ENCODE results near the gene FSCN2.
A peak's percentile ranks its signal among the peaks of the same experiment; 100 is the strongest.

The FSCN2 gene

DNA sequence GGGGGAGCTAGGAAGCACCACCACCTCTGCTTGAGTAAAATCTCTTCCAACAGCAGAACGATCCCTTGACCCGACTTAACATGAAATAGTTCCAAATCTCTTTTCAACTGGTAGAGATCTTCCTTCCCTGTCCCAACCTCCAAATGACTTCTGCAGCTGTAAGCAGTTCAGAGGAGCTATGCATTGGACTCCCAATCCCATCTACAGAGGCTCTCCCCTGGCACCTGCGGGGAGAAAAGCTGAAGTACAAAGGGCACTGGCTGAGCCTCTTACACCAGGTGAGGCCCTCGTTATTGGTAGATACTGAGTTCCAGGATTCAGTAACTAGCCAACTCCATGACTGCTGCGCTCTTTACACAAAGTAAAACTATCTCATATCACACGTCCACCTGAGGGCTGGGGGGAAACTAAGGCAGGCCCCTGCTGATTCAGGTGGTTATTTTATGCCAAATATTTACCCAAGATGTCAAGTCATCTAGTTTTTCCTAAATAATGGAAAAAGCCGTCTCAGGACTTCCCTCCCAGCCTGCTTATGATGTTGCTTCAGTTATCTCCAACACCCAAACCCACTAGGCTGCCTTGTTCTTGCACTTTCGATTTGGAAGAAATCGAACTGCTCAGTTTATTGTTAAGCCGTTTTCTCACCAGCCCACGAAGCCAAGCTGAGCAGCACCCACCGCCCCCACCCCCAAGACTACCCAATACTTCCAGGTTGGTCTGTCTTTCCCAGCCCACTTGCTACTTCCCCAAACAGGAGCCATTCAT lies 18.8 kb upstream of the FSCN2 start:
- no peaks in the 10 kb centered on the region for H3K9me3 ChIP-seq (ENCODE audit: control insufficient read depth, insufficient read depth, low read length)
- H3K36me3 ChIP-seq (ENCODE audit: control insufficient read depth, insufficient read depth, low read length) = peaks cover 35% of the 10 kb centered on the region
- no peaks in the 10 kb centered on the region for H3K27me3 ChIP-seq (ENCODE audit: control insufficient read depth, insufficient read depth, low read length)
- no peaks in the 10 kb centered on the region for H3K4me1 ChIP-seq (ENCODE audit: control insufficient read depth, insufficient read depth, low read length)
- peak overlapping the region; percentile 98 for H3K9ac ChIP-seq (ENCODE audit: low read depth, low read length)
- peak overlapping the region; percentile 97 for H3K4me3 ChIP-seq (ENCODE audit: low read depth, low read length)
- peak overlapping the region; percentile 90 for H3K27ac ChIP-seq (ENCODE audit: low read depth, low read length)

- peak overlapping the region; percentile 90 for H3K27ac ChIP-seq (ENCODE audit: low read depth, low read length)
- H3K9me3 ChIP-seq (ENCODE audit: control insufficient read depth, insufficient read depth, low read length) = no peaks in the 10 kb centered on the region
- no peaks in the 10 kb centered on the region for H3K27me3 ChIP-seq (ENCODE audit: control insufficient read depth, insufficient read depth, low read length)
- H3K4me3 ChIP-seq (ENCODE audit: low read depth, low read length) = peak overlapping the region; percentile 97
- H3K9ac ChIP-seq (ENCODE audit: low read depth, low read length) = peak overlapping the region; percentile 98
- H3K36me3 ChIP-seq (ENCODE audit: control insufficient read depth, insufficient read depth, low read length) = peaks cover 35% of the 10 kb centered on the region
- H3K4me1 ChIP-seq (ENCODE audit: control insufficient read depth, insufficient read depth, low read length) = no peaks in the 10 kb centered on the region
Measured at GRCh38 chr17:81509972-81510784, 18.0 kb upstream of the FSCN2 start.

- Histone ChIP-seq H3K4me1 (ENCODE audit: control insufficient read depth, insufficient read depth, low read length) (peaks cover 3% of the 10 kb centered on the region), H3K9ac (ENCODE audit: low read depth, low read length) (peak overlapping the region; percentile 98), H3K27me3 (ENCODE audit: control insufficient read depth, insufficient read depth, low read length) (no peaks in the 10 kb centered on the region), H3K36me3 (ENCODE audit: control insufficient read depth, insufficient read depth, low read length) (peaks cover 35% of the 10 kb centered on the region), H3K9me3 (ENCODE audit: control insufficient read depth, insufficient read depth, low read length) (no peaks in the 10 kb centered on the region), H3K4me3 (ENCODE audit: low read depth, low read length) (peak overlapping the region; percentile 97), H3K27ac (ENCODE audit: low read depth, low read length) (peak overlapping the region; percentile 90)
Measured at GRCh38 chr17:81510785-81511553, 17.2 kb upstream of the FSCN2 start.

DNA sequence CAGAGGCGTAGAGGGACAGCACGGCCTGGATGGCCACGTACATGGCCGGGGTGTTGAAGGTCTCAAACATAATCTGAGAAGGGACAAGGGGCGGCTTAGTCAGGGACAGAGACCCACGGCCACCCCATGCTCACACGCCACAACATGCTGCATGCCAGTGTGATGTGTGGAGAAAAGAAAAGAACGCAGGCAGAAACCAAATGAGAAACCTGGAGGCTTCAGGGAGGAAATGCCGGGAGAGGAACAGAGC lies 16.7 kb upstream of the FSCN2 start:
- peak overlapping the region; percentile 90 for H3K27ac ChIP-seq (ENCODE audit: low read depth, low read length)
- no peaks in the 10 kb centered on the region for H3K27me3 ChIP-seq (ENCODE audit: control insufficient read depth, insufficient read depth, low read length)
- no peaks in the 10 kb centered on the region for H3K9me3 ChIP-seq (ENCODE audit: control insufficient read depth, insufficient read depth, low read length)
- peak overlapping the region; percentile 98 for H3K9ac ChIP-seq (ENCODE audit: low read depth, low read length)
- peak overlapping the region; percentile 97 for H3K4me3 ChIP-seq (ENCODE audit: low read depth, low read length)
- H3K36me3 ChIP-seq (ENCODE audit: control insufficient read depth, insufficient read depth, low read length) = peaks cover 35% of the 10 kb centered on the region
- H3K4me1 ChIP-seq (ENCODE audit: control insufficient read depth, insufficient read depth, low read length) = peaks cover 8% of the 10 kb centered on the region

- H3K9ac ChIP-seq (ENCODE audit: low read depth, low read length) = peak overlapping the region; percentile 98
- no peaks in the 10 kb centered on the region for H3K9me3 ChIP-seq (ENCODE audit: control insufficient read depth, insufficient read depth, low read length)
- peak overlapping the region; percentile 90 for H3K27ac ChIP-seq (ENCODE audit: low read depth, low read length)
- H3K4me1 ChIP-seq (ENCODE audit: control insufficient read depth, insufficient read depth, low read length) = peaks cover 8% of the 10 kb centered on the region
- H3K4me3 ChIP-seq (ENCODE audit: low read depth, low read length) = peak overlapping the region; percentile 97
- H3K27me3 ChIP-seq (ENCODE audit: control insufficient read depth, insufficient read depth, low read length) = no peaks in the 10 kb centered on the region
- peaks cover 35% of the 10 kb centered on the region for H3K36me3 ChIP-seq (ENCODE audit: control insufficient read depth, insufficient read depth, low read length)
Measured at GRCh38 chr17:81511804-81512561, 16.2 kb upstream of the FSCN2 start.

DNA sequence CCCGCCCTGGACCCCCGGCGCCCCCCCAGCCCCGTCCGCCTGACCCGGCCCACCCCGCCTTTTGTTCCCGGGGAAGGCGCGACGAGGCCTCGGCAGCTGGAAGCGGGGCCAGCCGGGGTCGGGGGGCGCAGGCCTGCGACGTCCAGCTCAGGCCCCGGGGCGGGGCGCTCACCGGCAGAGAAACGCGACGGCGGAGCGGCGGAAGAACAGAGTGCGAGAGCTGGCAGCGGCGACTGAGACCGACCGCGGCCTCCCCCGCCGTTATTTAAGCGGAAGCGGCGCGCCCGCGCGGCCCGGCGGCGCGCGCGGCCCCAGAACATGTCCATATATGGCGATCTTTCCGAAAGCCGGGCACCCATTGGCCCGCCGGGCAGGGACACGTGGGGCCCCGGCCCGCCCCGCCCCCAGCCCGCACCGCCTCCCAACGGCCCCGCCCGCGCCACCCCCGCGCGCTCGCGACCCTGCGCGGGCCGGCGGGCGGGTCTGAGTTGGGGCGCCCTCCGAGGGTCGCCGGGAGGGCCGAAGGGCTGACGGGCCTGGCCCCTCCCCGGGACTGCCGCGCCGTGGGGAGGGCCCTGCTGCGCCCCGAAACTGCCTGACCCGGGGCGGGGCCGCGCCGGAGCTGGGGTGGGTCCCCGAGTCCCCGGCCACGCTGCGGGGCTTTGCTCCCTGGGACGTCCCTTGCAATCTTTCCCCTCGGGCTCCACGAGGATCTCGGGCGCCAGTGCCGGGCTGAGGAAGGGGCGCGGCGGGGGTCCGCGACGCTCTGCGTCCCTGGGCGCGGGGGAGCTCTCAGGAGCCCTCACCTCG lies 15.4 kb upstream of the FSCN2 start, which contains the start of gene ACTG1:
Gene ACTG1 (minus strand): TSS at position 238 of the 810 bp plus-strand sequence. CDS start 445 bp downstream, outside the sequence.
- Histone ChIP-seq H3K27ac (ENCODE audit: low read depth, low read length) (peak within 1 kb of the TSS; percentile 97), H3K4me1 (ENCODE audit: control insufficient read depth, insufficient read depth, low read length) (peaks cover 9% of the 10 kb centered on the region), H3K4me3 (ENCODE audit: low read depth, low read length) (peak within 1 kb of the TSS; percentile 97), H3K9ac (ENCODE audit: low read depth, low read length) (peak within 1 kb of the TSS; percentile 98), H3K27me3 (ENCODE audit: control insufficient read depth, insufficient read depth, low read length) (no peaks in the 10 kb centered on the region), H3K9me3 (ENCODE audit: control insufficient read depth, insufficient read depth, low read length) (no peaks in the 10 kb centered on the region), H3K36me3 (ENCODE audit: control insufficient read depth, insufficient read depth, low read length) (peaks cover 35% of the 10 kb centered on the region)

GRCh38 chr17:81513372-81513752 lies 14.8 kb upstream of the FSCN2 start:
- H3K27me3 ChIP-seq (ENCODE audit: control insufficient read depth, insufficient read depth, low read length) = peaks cover 4% of the 10 kb centered on the region
- H3K27ac ChIP-seq (ENCODE audit: low read depth, low read length) = peak overlapping the region; percentile 97
- H3K4me3 ChIP-seq (ENCODE audit: low read depth, low read length) = peak overlapping the region; percentile 74
- H3K9me3 ChIP-seq (ENCODE audit: control insufficient read depth, insufficient read depth, low read length) = no peaks in the 10 kb centered on the region
- H3K9ac ChIP-seq (ENCODE audit: low read depth, low read length) = peak overlapping the region; percentile 86
- peaks cover 14% of the 10 kb centered on the region for H3K4me1 ChIP-seq (ENCODE audit: control insufficient read depth, insufficient read depth, low read length)
- H3K36me3 ChIP-seq (ENCODE audit: control insufficient read depth, insufficient read depth, low read length) = peaks cover 35% of the 10 kb centered on the region

DNA sequence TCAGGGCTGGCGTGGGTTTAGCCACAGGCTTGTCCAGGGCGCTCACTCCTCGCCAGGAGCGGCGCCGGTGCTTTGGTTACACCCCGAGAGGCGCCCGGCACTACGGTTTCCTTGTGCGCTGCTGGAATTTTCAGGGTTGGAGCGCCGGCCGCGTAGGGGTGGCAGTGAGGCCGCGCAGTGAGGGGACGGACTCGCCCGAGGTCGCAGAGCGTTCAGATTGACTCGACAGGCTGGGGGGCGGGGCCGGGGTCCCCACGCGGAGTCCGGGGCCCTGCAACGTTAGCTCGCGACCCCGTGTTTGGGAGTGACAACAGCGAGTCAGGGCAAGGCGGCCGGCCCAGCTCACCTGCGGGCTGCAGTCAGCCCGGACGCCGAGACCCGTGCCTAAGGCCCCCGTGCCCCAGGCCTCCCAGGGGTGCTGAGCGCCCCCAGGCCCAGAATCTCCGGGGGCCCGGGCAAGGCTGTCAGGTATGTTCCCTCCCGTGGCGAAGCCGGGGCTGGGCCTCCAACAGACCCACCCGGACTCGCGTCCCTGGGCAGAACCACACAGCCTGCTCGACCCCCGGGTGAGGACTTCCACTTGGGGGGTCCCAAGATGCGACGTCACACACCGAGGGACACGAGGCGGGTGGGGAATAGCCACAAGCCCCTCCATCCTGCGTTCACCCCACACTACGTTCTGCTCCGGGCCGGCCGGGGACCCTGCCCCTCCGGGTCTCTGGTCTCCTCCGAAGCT lies 14.3 kb upstream of the FSCN2 start:
- Histone ChIP-seq H3K4me1 (ENCODE audit: control insufficient read depth, insufficient read depth, low read length) (peaks cover 14% of the 10 kb centered on the region), H3K27me3 (ENCODE audit: control insufficient read depth, insufficient read depth, low read length) (peaks cover 9% of the 10 kb centered on the region), H3K9me3 (ENCODE audit: control insufficient read depth, insufficient read depth, low read length) (no peaks in the 10 kb centered on the region), H3K36me3 (ENCODE audit: control insufficient read depth, insufficient read depth, low read length) (peaks cover 33% of the 10 kb centered on the region), H3K4me3 (ENCODE audit: low read depth, low read length) (peak overlapping the region; percentile 74), H3K27ac (ENCODE audit: low read depth, low read length) (peak overlapping the region; percentile 97), H3K9ac (ENCODE audit: low read depth, low read length) (peak overlapping the region; percentile 86)

DNA sequence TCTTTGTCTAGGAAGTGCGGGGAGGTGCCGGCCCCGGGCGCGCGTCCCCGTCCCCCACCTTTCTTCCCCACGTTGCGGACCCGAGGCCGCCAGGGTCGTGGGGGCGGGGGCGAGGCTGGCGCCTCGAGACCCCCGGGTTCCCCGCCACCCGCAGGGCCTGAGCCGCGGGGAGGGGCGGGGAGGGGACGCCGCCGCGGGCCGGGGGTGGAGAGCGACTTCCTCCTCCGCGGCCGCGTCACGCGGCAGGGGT lies 13.8 kb upstream of the FSCN2 start:
- H3K9me3 ChIP-seq (ENCODE audit: control insufficient read depth, insufficient read depth, low read length) = no peaks in the 10 kb centered on the region
- peaks cover 13% of the 10 kb centered on the region for H3K27me3 ChIP-seq (ENCODE audit: control insufficient read depth, insufficient read depth, low read length)
- H3K9ac ChIP-seq (ENCODE audit: low read depth, low read length) = peak overlapping the region; percentile 86
- peak overlapping the region; percentile 74 for H3K4me3 ChIP-seq (ENCODE audit: low read depth, low read length)
- H3K4me1 ChIP-seq (ENCODE audit: control insufficient read depth, insufficient read depth, low read length) = peaks cover 14% of the 10 kb centered on the region
- peak overlapping the region; percentile 97 for H3K27ac ChIP-seq (ENCODE audit: low read depth, low read length)
- peaks cover 28% of the 10 kb centered on the region for H3K36me3 ChIP-seq (ENCODE audit: control insufficient read depth, insufficient read depth, low read length)
